CD4-positive, alpha-beta T cell (primary cell): ENCODE results near the gene BCL2A1. TPM values are rescaled to one million over a fixed set of nuclear protein-coding genes. Genes with fewer than 3 reads are reported as not detected.

ENCODE experiments used
- ATAC-seq: fragments of 200-7000 bp; cut with Tn5 transposase; one replicate; pipeline ENCODE4 v1.10.0; 2022; ENCODE audit warnings: mild to moderate bottlenecking; ENCODE audit not compliant: poor library complexity
- CTCF ChIA-PET: fragments of 350-600 bp; sonication (Branson Sonifier 250); formaldehyde crosslinking; loops from one replicate; lab custom pipeline; 2021; ENCODE audit warnings: antibody characterized with exemption, inconsistent platforms; lab: Charles Lee
- POLR2A ChIA-PET: fragments of 350-600 bp; sonication (Branson Sonifier 250); formaldehyde crosslinking; loops from one replicate; lab custom pipeline; 2021; ENCODE audit warnings: antibody characterized with exemption, inconsistent platforms; lab: Charles Lee
- DNase-seq, 14 experiments: peaks; one replicate each; pipeline ENCODE4 v3.0.0-alpha.2; 2013 to 2020; ENCODE audit warnings: mixed read lengths in 2 of 14
- H3K27ac ChIP-seq, 2 donors: one replicate each; pipeline versions ENCODE4 v1.5.1 to v1.7.0; 2013; ENCODE audit warnings: low read length in 2 of 2, low read depth in 1 of 2, mild to moderate bottlenecking in 1 of 2
- H3K27me3 ChIP-seq, 2 experiments: 1 replicate in 1 of 2; 2 replicates in 1 of 2; pipeline versions ENCODE4 v1.6.1 to v1.7.0; 2013; ENCODE audit warnings: low read length in 2 of 2, control low read depth in 1 of 2, mild to moderate bottlenecking in 1 of 2, moderate library complexity in 1 of 2; ENCODE audit not compliant: insufficient read depth in 2 of 2, control insufficient read depth in 1 of 2
- H3K36me3 ChIP-seq: one replicate; pipeline ENCODE4 v1.6.1; 2013; ENCODE audit warnings: low read length, control low read depth; ENCODE audit not compliant: insufficient read depth
- H3K4me1 ChIP-seq: one replicate; pipeline ENCODE4 v1.6.1; 2013; ENCODE audit warnings: low read length, control low read depth; ENCODE audit not compliant: insufficient read depth
- H3K4me3 ChIP-seq: one replicate; pipeline ENCODE4 v1.5.1; 2013; ENCODE audit warnings: mild to moderate bottlenecking, low read length, moderate library complexity
- H3K9me3 ChIP-seq, 2 experiments: 1 replicate in 1 of 2; 2 replicates in 1 of 2; pipeline versions ENCODE4 v1.6.1 to v1.7.0; 2013; ENCODE audit warnings: low read length in 2 of 2, mild to moderate bottlenecking in 2 of 2, control low read depth in 1 of 2, moderate library complexity in 1 of 2; ENCODE audit not compliant: control insufficient read depth in 1 of 2, insufficient read depth in 1 of 2
- H3K27ac Mint-ChIP-seq: one replicate; pipeline ENCODE4 v1.8.0; 2020; ENCODE audit warnings: mixed read lengths
- H3K27me3 Mint-ChIP-seq: one replicate; pipeline ENCODE4 v1.8.0; 2021; ENCODE audit warnings: mixed read lengths
- H3K36me3 Mint-ChIP-seq: one replicate; pipeline ENCODE4 v1.8.0; 2021; ENCODE audit warnings: low read depth, mixed read lengths
- H3K4me1 Mint-ChIP-seq: one replicate; pipeline ENCODE4 v1.8.0; 2021; ENCODE audit warnings: low read depth, mixed read lengths
- H3K4me3 Mint-ChIP-seq: one replicate; pipeline ENCODE4 v1.8.0; 2020; ENCODE audit warnings: mild to moderate bottlenecking, mixed read lengths
- H3K9me3 Mint-ChIP-seq: one replicate; pipeline ENCODE4 v1.8.0; 2020; ENCODE audit warnings: mixed read lengths
- intact Hi-C, 2 experiments: fragments of 100-400 bp; cut with DNase I in 1 of 2; cut with micrococcal nuclease in 1 of 2; formaldehyde crosslinking; loops; one replicate each; pipeline versions ENCODE4 v1.15.1 to v1.9.0; 2023 to 2025; cut with DNase I, micrococcal nuclease
- total RNA-seq, 174 experiments: library from RNA in 2 of 174; stranded (reverse) in 2 of 174; gene quantifications; one replicate each; pipeline ENCODE4 v1.2.3 and lab custom pipeline; 2021 to 2026
- TF ChIP-seq, protein P1 (sequence below): fragments of 200-600 bp; IDR thresholded peaks from one replicate; pipeline ENCODE4 v1.8.0; 2022; ENCODE audit warnings: antibody characterized with exemption, mild to moderate bottlenecking

The BCL2A1 gene
- total RNA-seq, 2 experiments from 2014 or later, result 18.7 to 20.0 TPM

DNA sequence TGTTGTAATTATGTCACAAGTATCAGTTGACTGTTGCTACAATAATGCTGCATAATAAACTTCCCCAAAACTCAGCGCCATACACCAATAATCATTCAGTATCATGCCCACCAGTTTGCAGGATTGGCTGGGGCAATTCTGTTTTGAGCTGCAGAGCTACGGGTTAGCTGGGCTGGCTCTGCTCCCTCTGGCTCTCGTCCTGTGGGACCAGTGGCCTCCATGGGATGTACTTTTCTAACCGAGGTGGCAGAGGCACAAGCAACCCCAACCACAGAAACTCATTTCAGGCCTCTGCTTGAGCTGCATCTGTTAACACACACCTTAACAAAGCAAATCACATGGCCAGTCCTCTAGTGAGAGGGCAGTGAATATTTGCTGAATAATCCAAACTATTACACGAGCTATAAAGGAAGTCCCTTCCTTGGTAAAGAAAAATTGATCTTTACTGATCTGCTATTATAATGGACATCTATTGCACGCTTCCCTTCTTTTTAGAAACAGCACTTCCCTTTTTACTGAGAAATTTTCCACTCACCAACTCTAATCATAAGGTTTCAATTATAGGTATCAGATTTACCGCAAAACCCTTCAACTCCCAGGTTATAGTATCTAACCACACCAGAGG is 10.9 kb upstream of the BCL2A1 start:
- Histone ChIP-seq H3K4me1 (peaks cover 4% of the 10 kb centered on the region), H3K27me3 (no peaks in the 10 kb centered on the region), H3K4me3 (no peak overlapping the region), H3K9me3 (no peaks in the 10 kb centered on the region), H3K27ac (no peak overlapping the region), H3K36me3 (no peaks in the 10 kb centered on the region)
- ChIA-PET CTCF (interaction anchor here (0.6 kb wide), 1 partner anchor 1866 kb away, joined by 3 read pairs; no protein-coding TSS in a partner anchor), POLR2A (no interaction called here)
- intact Hi-C loops, result no loop called here
- no peaks in the 10 kb centered on the region for H3K36me3 Mint-ChIP-seq
- no peak overlapping the region for H3K27ac Mint-ChIP-seq
- DNase-seq, result no peak
- ATAC-seq, result no peak
- no peak overlapping the region for H3K4me3 Mint-ChIP-seq
- H3K9me3 Mint-ChIP-seq, result no peaks in the 10 kb centered on the region
- no peaks in the 10 kb centered on the region for H3K27me3 Mint-ChIP-seq
- TF ChIP-seq, protein P1, sequence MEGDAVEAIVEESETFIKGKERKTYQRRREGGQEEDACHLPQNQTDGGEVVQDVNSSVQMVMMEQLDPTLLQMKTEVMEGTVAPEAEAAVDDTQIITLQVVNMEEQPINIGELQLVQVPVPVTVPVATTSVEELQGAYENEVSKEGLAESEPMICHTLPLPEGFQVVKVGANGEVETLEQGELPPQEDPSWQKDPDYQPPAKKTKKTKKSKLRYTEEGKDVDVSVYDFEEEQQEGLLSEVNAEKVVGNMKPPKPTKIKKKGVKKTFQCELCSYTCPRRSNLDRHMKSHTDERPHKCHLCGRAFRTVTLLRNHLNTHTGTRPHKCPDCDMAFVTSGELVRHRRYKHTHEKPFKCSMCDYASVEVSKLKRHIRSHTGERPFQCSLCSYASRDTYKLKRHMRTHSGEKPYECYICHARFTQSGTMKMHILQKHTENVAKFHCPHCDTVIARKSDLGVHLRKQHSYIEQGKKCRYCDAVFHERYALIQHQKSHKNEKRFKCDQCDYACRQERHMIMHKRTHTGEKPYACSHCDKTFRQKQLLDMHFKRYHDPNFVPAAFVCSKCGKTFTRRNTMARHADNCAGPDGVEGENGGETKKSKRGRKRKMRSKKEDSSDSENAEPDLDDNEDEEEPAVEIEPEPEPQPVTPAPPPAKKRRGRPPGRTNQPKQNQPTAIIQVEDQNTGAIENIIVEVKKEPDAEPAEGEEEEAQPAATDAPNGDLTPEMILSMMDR, result no peak
- H3K4me1 Mint-ChIP-seq, result no peaks in the 10 kb centered on the region

DNA sequence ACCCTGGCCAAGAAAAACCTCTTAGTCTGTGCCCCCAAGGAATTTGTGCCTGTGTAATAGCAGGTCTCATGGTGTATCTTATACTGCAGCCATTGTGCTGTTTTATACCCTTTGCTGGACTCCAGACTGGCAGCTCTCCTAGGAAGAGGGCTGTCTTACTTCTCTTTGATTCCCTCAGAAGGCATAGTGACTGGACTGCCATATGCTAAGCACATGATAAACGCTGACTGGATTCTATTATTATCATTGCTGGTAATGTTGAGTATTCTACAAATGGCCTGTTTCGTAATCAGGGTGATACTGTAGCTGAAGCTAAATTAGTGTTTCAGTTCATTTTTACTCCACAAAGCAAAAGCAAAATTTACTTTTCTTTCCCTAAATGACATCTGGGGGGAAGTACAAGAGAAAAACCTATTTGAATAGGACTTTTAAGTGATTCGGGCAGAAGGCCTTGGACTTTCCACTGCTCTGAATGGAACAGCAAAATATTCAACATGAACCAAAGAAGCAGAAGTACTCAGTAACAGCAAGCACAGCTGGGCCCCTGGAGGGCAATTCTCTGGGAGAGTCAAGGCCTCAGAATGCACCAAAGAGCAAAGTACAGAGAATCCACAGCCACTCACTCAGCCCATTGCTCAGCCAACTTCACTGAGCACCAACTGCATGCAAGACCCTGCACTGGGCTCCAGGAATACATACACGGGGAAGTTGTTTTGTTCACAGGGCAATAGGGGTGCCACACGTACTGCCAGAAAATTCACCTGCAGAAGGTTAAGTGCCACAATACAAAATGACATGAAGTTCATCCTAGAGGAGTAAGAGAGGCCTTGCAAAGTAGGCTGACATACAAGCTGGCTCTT is 7.9 kb upstream of the BCL2A1 start:
- intact Hi-C loops, result no loop called here
- Histone ChIP-seq H3K4me3 (no peak overlapping the region), H3K27ac (peak overlapping the region in 1 of 2 donors; percentile 44), H3K9me3 (no peaks in the 10 kb centered on the region), H3K27me3 (no peaks in the 10 kb centered on the region), H3K36me3 (no peaks in the 10 kb centered on the region), H3K4me1 (peaks cover 4% of the 10 kb centered on the region)
- DNase-seq, result peak in 2 of 14 experiments; percentile 45 to 60
- ChIA-PET CTCF (no interaction called here), POLR2A (interaction anchor here (0.8 to 0.9 kb wide), 2 partner anchors 56 to 83 kb away, joined by 3 to 4 read pairs; no protein-coding TSS in a partner anchor)
- no peak for ATAC-seq
- Mint-ChIP-seq H3K9me3 (no peaks in the 10 kb centered on the region), H3K27me3 (no peaks in the 10 kb centered on the region), H3K27ac (no peak overlapping the region), H3K4me1 (peaks cover under 1% of the 10 kb centered on the region), H3K4me3 (no peak overlapping the region), H3K36me3 (no peaks in the 10 kb centered on the region)
- TF ChIP-seq, protein P1, result no peak

DNA sequence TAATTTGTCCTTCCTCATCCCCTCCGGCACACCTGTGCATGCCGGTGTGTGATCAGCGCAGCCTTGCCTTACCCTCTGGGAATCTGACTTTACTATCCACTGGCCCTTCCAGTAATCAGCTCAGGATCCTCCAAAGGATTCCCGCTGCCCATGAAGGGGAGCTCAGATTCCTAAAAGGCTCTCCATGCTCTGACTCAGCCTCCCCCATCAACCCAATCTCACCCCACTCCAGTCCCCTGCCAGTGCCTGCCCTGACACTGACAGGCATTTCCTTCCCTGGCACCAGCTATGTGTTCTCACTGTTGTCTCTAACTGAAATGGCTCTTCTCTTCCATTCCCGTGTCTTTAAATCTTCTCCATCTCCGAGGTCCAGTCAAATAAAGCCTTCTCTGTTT is 7.3 kb upstream of the BCL2A1 start:
- no peak for DNase-seq
- no peaks in the 10 kb centered on the region for H3K9me3 ChIP-seq
- Mint-ChIP-seq H3K9me3 (no peaks in the 10 kb centered on the region), H3K4me3 (no peak overlapping the region), H3K36me3 (no peaks in the 10 kb centered on the region), H3K4me1 (peaks cover 7% of the 10 kb centered on the region), H3K27me3 (no peaks in the 10 kb centered on the region), H3K27ac (no peak overlapping the region)
- CTCF ChIA-PET, result interaction anchor here (1.0 kb wide), 1 partner anchor 44 kb away, joined by 3 read pairs; no protein-coding TSS in a partner anchor
- H3K27ac ChIP-seq, result peak overlapping the region in 1 of 2 donors; percentile 36
- no peaks in the 10 kb centered on the region for H3K36me3 ChIP-seq
- H3K4me1 ChIP-seq, result peaks cover 7% of the 10 kb centered on the region
- TF ChIP-seq, protein P1, result no peak
- no peak for ATAC-seq
- no peaks in the 10 kb centered on the region for H3K27me3 ChIP-seq
- POLR2A ChIA-PET, result interaction anchor here (0.6 to 0.8 kb wide), 2 partner anchors 82 to 122 kb away, joined by 3 to 4 read pairs; no protein-coding TSS in a partner anchor
- no peak overlapping the region for H3K4me3 ChIP-seq
- intact Hi-C loops, result no loop called here
